HG03064 (cell line): Measurements from ENCODE around the gene TNS3.

Source experiments
- ATAC-seq: cut with Tn5 transposase; IDR thresholded peaks from one replicate; pipeline ENCODE4 v1.9.1; 2021; ENCODE audit warnings: low read depth; ENCODE audit not compliant: unreplicated experiment

The TNS3 gene

GRCh38 chr7:47394751-47395252, 187.1 kb downstream of the TNS3 start:
- no peak for ATAC-seq

GRCh38 chr7:47394216-47394615, 187.7 kb downstream of the TNS3 start:
- no peak for ATAC-seq

GRCh38 chr7:47393406-47393805, 188.5 kb downstream of the TNS3 start:
- ATAC-seq, result no peak

- no peak for ATAC-seq
These were observed 189.6 kb downstream of the TNS3 start for GRCh38 chr7:47392241-47392759.

- ATAC-seq, result no peak
These were observed 190.2 kb downstream of the TNS3 start for GRCh38 chr7:47391726-47392125.

- ATAC-seq, result no peak
These were observed 191.0 kb downstream of the TNS3 start for GRCh38 chr7:47390914-47391313.

GRCh38 chr7:47389923-47390630, 191.8 kb downstream of the TNS3 start:
- ATAC-seq, result no peak

GRCh38 chr7:47389171-47389922, 192.6 kb downstream of the TNS3 start:
- no peak for ATAC-seq

GRCh38 chr7:47387506-47387905, 194.4 kb downstream of the TNS3 start:
- ATAC-seq, result no peak

- ATAC-seq, result no peak
These were observed 195.6 kb downstream of the TNS3 start for GRCh38 chr7:47386273-47386835.

GRCh38 chr7:47385536-47386125, 196.3 kb downstream of the TNS3 start:
- no peak for ATAC-seq

GRCh38 chr7:47384755-47385535, 197.0 kb downstream of the TNS3 start:
- ATAC-seq, result no peak

- ATAC-seq, result no peak
These were observed 198.0 kb downstream of the TNS3 start for GRCh38 chr7:47383696-47384445.

GRCh38 chr7:47383072-47383471, 198.8 kb downstream of the TNS3 start:
- no peak for ATAC-seq

- no peak for ATAC-seq
These were observed 199.7 kb downstream of the TNS3 start for GRCh38 chr7:47382200-47382599.

GRCh38 chr7:47381134-47381495, 200.8 kb downstream of the TNS3 start:
- ATAC-seq, result no peak

GRCh38 chr7:47380325-47381133, 201.4 kb downstream of the TNS3 start:
- ATAC-seq, result no peak

- ATAC-seq, result no peak
These were observed 202.1 kb downstream of the TNS3 start for GRCh38 chr7:47379629-47380324.
